K562 (cell line): ENCODE measurements around the gene POC1B. TPM values are rescaled to one million over a fixed set of nuclear protein-coding genes. Genes with fewer than 3 reads are reported as not detected.

Source experiments
- ATAC-seq: fragments of 200-7000 bp; cut with Tn5 transposase; 3 replicates; pipeline ENCODE4 v1.9.1; 2020; ENCODE audit warnings: moderate library complexity
- BruUV-seq: library from RNA; stranded (reverse); fragments of 400-500 nt; replicated peaks from 2 replicates; lab custom pipeline; 2021; lab: Mats Ljungman, UMichigan
- CTCF ChIA-PET: fragments of 300-600 bp; formaldehyde crosslinking; extraction: SDS; loops from one replicate; lab custom pipeline; 2021; ENCODE audit warnings: low intra/inter-chr PET ratio; lab: Yijun Ruan, JAX
- POLR2A ChIA-PET: fragments of 300-600, 350-650 bp; sonication (Branson Sonifier 250); formaldehyde crosslinking; extraction: SDS; loops from one replicate; lab custom pipeline; 2021; ENCODE audit warnings: antibody characterized with exemption, inconsistent platforms; lab: Yijun Ruan, JAX
- DNase-seq, 4 experiments: peaks; one replicate each; pipeline versions ENCODE4 v3.0.0 to v3.0.0-alpha.2; 2011 to 2018; ENCODE audit warnings: low spot score in 3 of 4, mixed read lengths in 3 of 4; ENCODE audit errors: extremely low read depth in 1 of 4
- FAIRE-seq: peaks from 2 replicates; lab custom pipeline; 2011; peaks lifted over from hg19 to GRCh38; lab: Jason Lieb, UNC
- H2AFZ ChIP-seq: 2 replicates; pipeline ENCODE4 v1.6.0; 2011; ENCODE audit warnings: low read depth, low read length, control low read depth, inconsistent platforms
- H3K27ac ChIP-seq: fragments of 200-600 bp; 3 replicates; pipeline ENCODE4 v1.8.0; 2011; ENCODE audit warnings: low read depth, mild to moderate bottlenecking, control low read depth, inconsistent platforms, low read length, moderate library complexity, mixed read lengths; ENCODE audit errors: extremely low read depth
- H3K27me3 ChIP-seq, 2 experiments: fragments of 300-600 bp in 1 of 2; 2 replicates in 1 of 2; 3 replicates in 1 of 2; pipeline versions ENCODE4 v1.6.0 to v1.8.0; 2011; ENCODE audit warnings: inconsistent platforms in 2 of 2, low read length in 2 of 2, mild to moderate bottlenecking in 1 of 2, mixed read lengths in 1 of 2, moderate library complexity in 1 of 2; ENCODE audit not compliant: control insufficient read depth in 2 of 2, insufficient read depth in 2 of 2
- H3K36me3 ChIP-seq: fragments of 300-600 bp; 3 replicates; pipeline ENCODE4 v1.8.0; 2011; ENCODE audit warnings: mild to moderate bottlenecking, low read length, inconsistent platforms; ENCODE audit not compliant: control insufficient read depth, insufficient read depth
- H3K4me1 ChIP-seq, 2 experiments: fragments of 200-600 bp in 1 of 2; replicated peaks in 1 of 2; 2 replicates in 1 of 2; 3 replicates in 1 of 2; pipeline versions ENCODE4 v1.5.1 to v1.8.0; 2011; ENCODE audit warnings: inconsistent platforms in 2 of 2, low read length in 2 of 2, mild to moderate bottlenecking in 1 of 2, mixed read lengths in 1 of 2, moderate library complexity in 1 of 2; ENCODE audit not compliant: control insufficient read depth in 2 of 2, insufficient read depth in 2 of 2
- H3K4me2 ChIP-seq: 2 replicates; pipeline ENCODE4 v1.6.1; 2011; ENCODE audit warnings: low read length, control low read depth, inconsistent platforms, mixed read lengths; ENCODE audit not compliant: insufficient read depth
- H3K4me3 ChIP-seq: fragments of 200-600 bp; sonication (generic), shearing (Covaris generic); 2 replicates; pipeline ENCODE4 v1.5.1; 2016; ENCODE audit warnings: control low read depth, inconsistent platforms
- H3K79me2 ChIP-seq: fragments of 200-600 bp; 3 replicates; pipeline ENCODE4 v1.8.0; 2011; ENCODE audit warnings: low read length, inconsistent platforms; ENCODE audit not compliant: control insufficient read depth, insufficient read depth
- H3K9ac ChIP-seq, 2 experiments: 2 replicates each; pipeline versions ENCODE4 v1.6.0 to v1.6.1; 2011; ENCODE audit warnings: low read depth in 2 of 2, low read length in 2 of 2, control low read depth in 1 of 2, inconsistent platforms in 1 of 2, mild to moderate bottlenecking in 1 of 2, mixed read lengths in 1 of 2; ENCODE audit not compliant: insufficient read depth in 1 of 2
- H3K9me1 ChIP-seq: one replicate; pipeline ENCODE4 v1.6.0; 2011; ENCODE audit warnings: inconsistent platforms, mild to moderate bottlenecking, low read length, moderate library complexity; ENCODE audit not compliant: control insufficient read depth, insufficient read depth
- H3K9me3 ChIP-seq: replicated peaks from 2 replicates; pipeline ENCODE4 v1.5.1; 2011; ENCODE audit warnings: low read depth, low read length, inconsistent platforms; ENCODE audit not compliant: control insufficient read depth, insufficient read depth
- H4K20me1 ChIP-seq: replicated peaks from 2 replicates; pipeline ENCODE4 v1.6.1; 2011; ENCODE audit warnings: low read length, inconsistent platforms, mixed read lengths; ENCODE audit not compliant: control insufficient read depth, insufficient read depth
- ARID4B ChIP-seq: sonication (generic); formaldehyde crosslinking; IDR thresholded peaks from 2 replicates; pipeline ENCODE4 v1.8.0; 2022; ENCODE audit warnings: mild to moderate bottlenecking, missing genetic modification reagents
- BRD9 ChIP-seq: fragments of 450-650 bp; IDR thresholded peaks from 2 replicates; pipeline ENCODE4 v1.6.1; 2018; ENCODE audit warnings: low read depth; ENCODE audit not compliant: partially characterized antibody
- CHD2 ChIP-seq: IDR thresholded peaks from 2 replicates; pipeline ENCODE4 v1.6.1; 2011; ENCODE audit warnings: low read depth, low read length
- EZH2 ChIP-seq: IDR thresholded peaks from 2 replicates; pipeline ENCODE4 v1.6.1; 2012; ENCODE audit warnings: low read depth, mild to moderate bottlenecking, inconsistent platforms, low read length, borderline replicate concordance
- HNRNPUL1 ChIP-seq: fragments of 200-400 bp; formaldehyde crosslinking; IDR thresholded peaks from 2 replicates; pipeline ENCODE4 v1.6.1; 2017; ENCODE audit warnings: low read length
- KDM4B ChIP-seq, 2 experiments: fragments of 450-650 bp in 1 of 2; sonication (generic) in 1 of 2; IDR thresholded peaks; 2 replicates each; pipeline ENCODE4 v1.6.1; 2016 to 2017; ENCODE audit warnings: borderline replicate concordance in 2 of 2, antibody characterized with exemption in 1 of 2, low read depth in 1 of 2, mild to moderate bottlenecking in 1 of 2
- KDM5B ChIP-seq: fragments of 200-600 bp; sonication (generic); IDR thresholded peaks from 2 replicates; pipeline ENCODE4 v1.6.1; 2012; ENCODE audit warnings: low read depth, mild to moderate bottlenecking, moderate library complexity, low read length, control low read depth, inconsistent platforms; ENCODE audit not compliant: insufficient replicate concordance
- NELFE ChIP-seq: IDR thresholded peaks from 2 replicates; pipeline ENCODE4 v1.6.1; 2011; ENCODE audit warnings: mild to moderate bottlenecking; ENCODE audit not compliant: insufficient read depth, insufficient read length
- NFATC3 ChIP-seq: fragments of 450-650 bp; IDR thresholded peaks from 2 replicates; pipeline ENCODE4 v1.6.1; 2017; ENCODE audit warnings: mild to moderate bottlenecking
- NR1H2 ChIP-seq: sonication (generic); formaldehyde crosslinking; IDR thresholded peaks from 2 replicates; pipeline ENCODE4 v1.4.0; 2020; ENCODE audit warnings: mild to moderate bottlenecking, missing genetic modification reagents
- PHF20 ChIP-seq: fragments of 450-650 bp; IDR thresholded peaks from 2 replicates; pipeline ENCODE4 v1.6.1; 2018; ENCODE audit not compliant: partially characterized antibody
- TRIM28 ChIP-seq: fragments of 450-650 bp; IDR thresholded peaks from 2 replicates; pipeline ENCODE4 v1.6.1; 2017
- ZFX ChIP-seq: sonication (generic); formaldehyde crosslinking; IDR thresholded peaks from 2 replicates; pipeline ENCODE4 v1.8.0; 2022; ENCODE audit warnings: mild to moderate bottlenecking, missing genetic modification reagents, moderate library complexity
- ZNF444 ChIP-seq: fragments of 250-450 bp; sonication (Bioruptor Pico); IDR thresholded peaks from 2 replicates; pipeline ENCODE4 v1.4.0; 2020; ENCODE audit warnings: mild to moderate bottlenecking, moderate library complexity
- ZNF592 ChIP-seq: fragments of 450-650 bp; IDR thresholded peaks from 2 replicates; pipeline ENCODE4 v1.6.1; 2017; ENCODE audit warnings: antibody characterized with exemption, mild to moderate bottlenecking
- WGBS: fragments of 100-300 bp; shearing (Covaris generic); methylation state at CpG from one replicate; pipeline ENCODE4 v1.1.6; 2016; ENCODE audit warnings: low coverage, mixed read lengths; ENCODE audit not compliant: insufficient coverage; ENCODE audit errors: missing lambda C conversion rate; 5-methylcytosine and 5-hydroxymethylcytosine counted together
- in situ Hi-C: fragments of 300-500 bp; cut with MboI; formaldehyde crosslinking; loops from 4 replicates; pipeline ENCODE4 v1.15.0; 2018; ENCODE audit warnings: inconsistent platforms, mixed read lengths
- intact Hi-C: fragments of 100-400 bp; cut with micrococcal nuclease; formaldehyde crosslinking; loops from 2 replicates; pipeline ENCODE4 v1.14.2; 2022
- polyA plus RNA-seq, 8 experiments: library from polyadenylated mRNA; depleted of rRNA in 4 of 8; stranded (reverse) in 5 of 8; unstranded in 3 of 8; fragments of >200 nt; fragmentation: Nextera tagmentation in 2 of 8; fragmentation: Illumina TruSeq in 1 of 8; extraction: Ambion mirVana in 2 of 8; extraction: Trizol in 1 of 8; gene quantifications; 2 replicates each; pipeline versions ENCODE4 v1.2.1 to v1.2.3, GENCODE V29; 2011 to 2014; ENCODE audit warnings: inconsistent platforms in 1 of 8, missing spikeins in 1 of 8
- total RNA-seq, 7 experiments: library from RNA; depleted of rRNA in 6 of 7; stranded (reverse); fragments of >200 nt in 6 of 7; fragmentation: Illumina TruSeq in 2 of 7; extraction: Trizol in 2 of 7; gene quantifications; 2 replicates each; pipeline versions ENCODE4 v1.2.1 to v1.2.3, GENCODE V29; 2011 to 2021; ENCODE audit warnings: low replicate concordance in 1 of 7

POC1B gene
- total and polyA plus RNA-seq, 9 of the 15 experiments (the other 6 are each of a cell fraction or from before 2014, with no cell fraction given) = 4.5 to 16.1 (median 10.4) TPM

- ATAC-seq (no peak), DNase-seq (no peak), FAIRE-seq (no peak)
- in situ Hi-C loops = loop anchor here (25.0 kb wide), 1 partner anchor 1472 kb away; no protein-coding TSS in a partner anchor
- Histone ChIP-seq H3K27ac (no peak overlapping the region), H3K79me2 (no peaks in the 10 kb centered on the region), H3K27me3 (no peaks in the 10 kb centered on the region), H3K36me3 (no peaks in the 10 kb centered on the region), H3K4me3 (no peak overlapping the region), H3K9ac (no peak overlapping the region), H3K9me1 (no peaks in the 10 kb centered on the region), H4K20me1 (no peaks in the 10 kb centered on the region), H2AFZ (no peak overlapping the region), H3K4me1 (no peaks in the 10 kb centered on the region; a peak in 1 of 5 replicates), H3K4me2 (no peak overlapping the region), H3K9me3 (no peaks in the 10 kb centered on the region)
- intact Hi-C loops = loop anchor here (5.0 kb wide), 1 partner anchor 73 kb away; no protein-coding TSS in a partner anchor
- BruUV-seq = no TSS peak
- ChIA-PET CTCF (no interaction called here), POLR2A (no interaction called here)
- 54% methylated on average over 4 of the region's 4 CpGs for WGBS
- TF ChIP-seq ZNF444 (CRISPR knock-in tag) (no peak), PHF20 (no peak), EZH2 (no peak), BRD9 (no peak), KDM5B (no peak), KDM4B (IDR thresholded peaks at IDR 0.05; ENCODE audit: borderline replicate concordance in 2 of 2, low read depth in 1 of 2) (no peak), ZFX (CRISPR knock-in tag) (no peak), TRIM28 (no peak), HNRNPUL1 (no peak), NR1H2 (no peak), CHD2 (no peak), NFATC3 (no peak), ZNF592 (no peak), NELFE (no peak), ARID4B (no peak)
Measured at GRCh38 chr12:89464974-89465592, 60.8 kb downstream of the POC1B start.
